Left forelimb (tissue), 1 donor: Measurements from ENCODE around the gene RSPH1.
A peak's percentile ranks its signal among the peaks of the same experiment; 100 is the strongest.

Experiments used
- DNase-seq: peaks from one replicate; pipeline ENCODE4 v3.0.0-alpha.2; 2018; ENCODE audit warnings: low spot score

The RSPH1 gene

DNA sequence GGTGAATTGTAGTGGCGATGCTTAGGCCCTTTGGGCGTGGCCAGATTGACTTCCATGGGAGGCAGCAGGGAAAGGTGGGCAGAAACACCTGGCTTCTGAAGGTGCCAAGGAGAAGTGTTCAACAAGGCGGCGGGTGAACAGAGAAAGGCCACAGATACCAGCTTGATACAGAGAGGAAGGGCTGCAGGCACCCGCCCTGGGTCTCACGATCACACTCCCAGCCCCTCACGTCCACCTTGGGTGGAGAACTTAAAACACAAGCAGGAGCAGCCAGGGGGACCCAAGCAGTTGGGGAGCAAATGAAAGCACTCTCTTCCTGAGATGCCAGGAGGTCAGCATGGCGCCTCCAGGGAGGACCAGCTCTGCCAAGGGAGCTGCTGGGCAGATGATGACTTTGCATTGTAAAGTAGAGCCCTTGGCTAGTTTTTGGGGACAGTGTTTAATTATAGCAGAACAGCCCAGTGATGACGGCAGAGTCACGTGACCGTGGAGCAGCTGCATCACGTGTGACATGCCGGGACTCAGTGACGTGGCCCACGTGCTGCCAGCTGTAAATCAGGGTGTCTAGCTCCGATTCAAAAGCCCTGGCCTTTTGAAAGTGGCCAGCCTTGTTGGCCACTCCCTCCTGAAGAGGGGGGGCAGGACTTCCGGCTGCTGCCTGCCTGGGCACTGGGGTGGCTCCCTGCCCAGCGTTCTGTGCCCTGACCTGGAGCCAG is 36.6 kb upstream of the RSPH1 start:
- DNase-seq = no peak

DNA sequence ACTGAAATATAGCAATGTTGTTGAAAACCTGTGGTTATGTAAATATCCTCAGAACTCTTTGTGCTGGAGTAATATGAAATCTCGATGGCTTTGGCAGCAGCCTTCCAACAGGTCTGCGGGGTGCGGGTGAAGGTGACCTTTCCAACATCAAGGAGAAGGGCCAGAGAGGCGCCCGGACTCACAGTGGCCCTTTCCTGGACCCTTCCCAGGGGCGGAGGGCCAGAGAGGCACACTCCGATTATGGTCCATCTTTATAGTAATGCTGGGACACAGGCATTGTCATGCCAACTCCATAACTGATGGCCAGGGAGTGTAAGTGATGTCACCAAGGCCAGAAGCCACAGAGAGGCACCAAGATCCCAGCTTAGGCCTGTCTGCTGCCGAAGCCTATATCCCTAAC is 35.7 kb upstream of the RSPH1 start:
- no peak for DNase-seq

DNA sequence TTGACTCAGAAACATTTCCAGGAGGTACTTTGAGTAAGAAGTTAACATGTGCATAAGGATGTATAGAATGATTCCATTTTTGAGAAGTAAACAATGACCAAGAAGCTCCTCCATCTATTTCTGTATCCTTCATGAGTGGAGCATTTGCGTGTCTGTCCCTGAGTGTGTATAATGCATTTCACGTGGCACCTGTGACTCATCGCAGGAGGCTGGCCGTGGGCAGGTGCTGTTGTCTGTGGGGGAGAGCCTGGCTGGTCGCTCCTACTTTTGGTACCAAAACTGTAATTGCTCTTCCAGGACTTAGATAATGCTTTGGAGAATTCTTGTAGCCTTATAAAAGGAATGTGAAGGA is 34.1 kb upstream of the RSPH1 start:
- DNase-seq = no peak

DNA sequence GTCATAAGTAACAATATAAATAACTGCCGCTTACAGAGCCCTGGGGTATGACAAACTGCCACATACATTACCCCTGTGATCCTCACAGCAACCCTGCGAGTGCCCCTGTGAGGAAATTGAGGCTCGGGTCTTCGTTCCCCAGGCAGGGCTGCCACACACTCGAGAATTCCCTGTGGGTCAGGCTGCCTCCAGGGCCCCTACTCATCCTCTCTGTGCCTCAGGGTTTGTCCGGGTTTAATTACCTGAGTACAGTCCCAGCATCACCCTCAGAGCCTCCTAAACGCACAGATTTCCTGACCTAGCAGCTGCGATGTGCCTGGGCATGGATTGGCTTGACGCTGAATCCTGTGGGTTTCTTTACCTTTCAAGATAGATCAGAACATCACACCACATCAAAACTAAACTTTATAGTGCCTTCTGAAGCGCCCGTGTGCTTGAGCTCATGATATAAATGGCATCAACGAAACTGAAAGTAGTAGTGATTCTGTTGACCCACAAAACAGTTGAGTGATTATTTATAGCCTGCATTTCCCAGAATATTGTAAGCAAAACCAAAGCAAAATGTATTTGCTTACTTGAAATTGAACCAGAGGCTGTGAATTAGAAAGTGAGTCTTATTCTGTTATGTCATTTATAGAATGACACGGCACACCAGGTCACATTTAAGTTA is 31.6 kb upstream of the RSPH1 start:
- DNase-seq = no peak

DNA sequence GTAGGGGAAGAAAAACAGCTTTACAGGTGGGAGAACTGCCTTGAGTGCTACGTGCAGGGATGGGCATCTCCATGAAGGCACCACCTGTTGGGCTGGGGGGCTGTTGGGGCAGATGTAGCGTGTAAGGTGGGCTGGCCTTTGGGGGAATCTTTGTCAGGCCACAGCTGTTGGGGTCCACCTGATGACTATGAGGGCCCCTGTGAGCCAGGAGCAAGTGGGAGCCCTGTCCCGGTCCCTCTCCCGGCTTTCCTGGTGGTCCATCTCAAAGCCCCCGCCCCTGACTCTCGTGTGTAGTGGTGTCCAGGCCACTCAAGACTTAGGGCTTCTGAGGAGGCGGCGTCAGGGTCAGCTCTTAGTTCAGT is 31.1 kb upstream of the RSPH1 start:
- DNase-seq = no peak

DNA sequence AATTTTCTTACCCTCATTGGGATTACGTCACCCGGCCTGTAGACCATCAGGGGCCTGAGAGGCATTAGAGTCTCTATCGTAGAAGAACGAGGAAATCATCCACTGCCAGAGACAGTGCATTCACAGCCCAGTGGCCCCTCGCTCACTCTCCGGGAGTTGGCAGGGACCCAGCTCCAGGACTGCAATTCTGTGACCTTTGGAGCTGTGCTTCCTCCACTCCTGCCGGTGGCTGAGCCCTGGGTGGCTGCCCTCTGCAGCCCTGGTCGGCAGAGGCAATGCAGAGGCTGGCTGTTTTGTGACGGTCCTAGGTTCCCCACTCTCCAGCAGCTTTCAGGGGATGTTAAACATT is 30.3 kb upstream of the RSPH1 start:
- DNase-seq = no peak

DNA sequence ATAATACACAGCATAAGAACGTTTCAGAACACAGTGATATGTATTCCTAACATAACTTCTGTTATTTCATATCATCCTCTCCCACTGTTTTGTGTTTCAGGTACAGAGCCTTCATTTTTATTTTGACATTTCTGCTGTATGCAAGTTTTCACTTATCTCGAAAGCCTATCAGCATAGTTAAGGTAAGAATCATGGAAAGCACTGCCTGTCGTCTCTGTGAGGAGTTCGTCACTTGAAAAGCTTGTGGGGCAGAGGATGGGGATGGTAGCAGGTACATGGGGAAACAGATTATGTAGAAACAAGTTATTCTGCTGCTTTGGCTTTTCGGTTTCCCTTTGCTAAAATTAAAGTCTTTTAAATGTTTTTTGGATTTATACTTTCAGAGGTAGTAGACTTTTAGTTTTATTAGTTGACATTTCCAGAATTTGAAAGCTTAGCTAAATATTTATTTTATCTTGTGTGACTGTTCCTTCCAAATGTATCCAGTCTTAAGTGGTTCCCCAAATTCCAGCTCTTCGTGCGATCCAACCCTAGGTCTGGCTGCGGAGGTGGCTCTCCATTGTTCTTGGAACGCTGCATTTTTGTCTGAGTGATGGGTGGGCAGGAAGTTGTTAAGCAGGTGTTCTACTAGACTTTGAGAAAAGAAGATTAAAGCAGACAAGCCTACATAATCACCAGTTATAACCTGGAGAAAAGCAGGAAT is 29.8 kb upstream of the RSPH1 start:
- DNase-seq = no peak

DNA sequence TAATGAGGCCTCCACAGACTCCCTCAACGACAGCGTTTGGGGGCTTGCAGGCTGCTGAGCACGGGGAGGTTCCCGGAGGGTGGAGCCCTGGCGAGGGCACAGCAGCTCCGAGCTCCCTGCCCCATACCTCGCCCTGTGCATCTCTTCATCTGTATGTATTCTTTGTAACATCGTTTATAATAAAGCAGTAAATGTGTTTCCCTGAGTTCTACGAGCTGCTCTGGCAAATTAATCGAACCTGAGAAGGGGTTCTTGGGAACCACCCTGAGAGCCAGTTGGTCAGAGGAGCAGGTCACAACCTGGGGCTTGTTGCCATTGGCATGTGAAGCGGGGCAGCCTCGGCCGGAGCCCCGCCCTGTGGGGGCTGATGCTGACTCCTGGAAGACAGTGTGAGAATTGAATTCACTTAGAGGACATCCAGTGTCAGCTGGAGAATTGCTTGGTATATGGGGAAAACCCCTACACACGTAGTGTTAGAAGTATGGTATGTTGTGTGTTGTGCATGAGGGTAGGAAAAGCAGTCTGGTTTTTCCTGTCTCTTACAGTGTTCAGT is 29.1 kb upstream of the RSPH1 start:
- DNase-seq = no peak

DNA sequence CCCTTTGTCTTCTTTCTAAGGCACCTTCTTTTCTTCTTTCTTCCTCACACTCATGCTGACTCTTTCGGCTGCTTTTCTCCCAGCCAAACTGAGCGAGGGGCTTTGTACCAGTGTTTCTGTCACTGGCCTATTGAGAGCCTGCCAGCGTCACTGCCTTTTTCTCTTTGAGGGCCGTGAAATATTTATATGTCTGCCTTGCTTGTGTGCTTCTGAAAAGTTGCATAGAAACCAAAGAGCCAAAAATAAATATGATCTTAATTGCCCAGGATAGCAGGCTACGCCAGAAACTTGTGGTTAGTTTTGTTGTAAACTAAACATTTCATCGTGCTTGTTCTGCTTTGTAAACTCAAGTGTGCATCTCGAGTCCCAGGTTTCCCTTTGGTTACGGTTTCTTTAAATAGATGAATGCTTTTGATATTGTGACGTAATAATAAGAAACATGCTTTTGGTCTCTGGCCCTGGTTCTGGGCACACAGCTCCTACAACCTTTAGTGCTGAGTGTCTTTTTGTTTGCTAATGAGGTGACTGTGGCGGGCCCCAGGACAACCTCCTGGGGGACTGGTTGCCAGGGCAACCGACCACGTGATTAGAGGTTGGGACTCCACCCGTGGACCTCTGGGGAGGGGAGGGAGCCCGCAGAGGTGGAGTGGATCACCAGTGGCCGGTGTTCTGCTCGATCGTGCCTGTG is 28.5 kb upstream of the RSPH1 start:
- DNase-seq = peak; percentile 83

DNA sequence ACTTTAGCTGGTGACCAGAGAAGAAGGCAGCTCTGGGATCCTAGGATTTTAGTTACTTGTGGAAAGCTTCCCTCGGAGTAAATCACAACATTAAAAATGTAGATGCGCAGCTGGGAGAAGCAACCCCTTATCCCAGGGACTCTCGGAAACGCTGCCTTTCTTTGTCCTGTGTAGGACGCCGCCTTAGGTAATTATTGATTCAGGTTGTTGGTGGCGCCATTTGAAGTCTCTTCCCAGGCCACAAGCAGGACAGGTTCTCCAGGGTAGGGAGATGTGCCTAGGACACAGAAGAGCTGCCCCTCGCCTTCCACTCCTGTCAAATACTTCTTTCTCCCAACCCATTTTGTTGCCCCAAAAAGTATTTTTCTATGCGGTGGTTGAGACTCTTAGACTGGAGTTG is 27.9 kb upstream of the RSPH1 start:
- no peak for DNase-seq

DNA sequence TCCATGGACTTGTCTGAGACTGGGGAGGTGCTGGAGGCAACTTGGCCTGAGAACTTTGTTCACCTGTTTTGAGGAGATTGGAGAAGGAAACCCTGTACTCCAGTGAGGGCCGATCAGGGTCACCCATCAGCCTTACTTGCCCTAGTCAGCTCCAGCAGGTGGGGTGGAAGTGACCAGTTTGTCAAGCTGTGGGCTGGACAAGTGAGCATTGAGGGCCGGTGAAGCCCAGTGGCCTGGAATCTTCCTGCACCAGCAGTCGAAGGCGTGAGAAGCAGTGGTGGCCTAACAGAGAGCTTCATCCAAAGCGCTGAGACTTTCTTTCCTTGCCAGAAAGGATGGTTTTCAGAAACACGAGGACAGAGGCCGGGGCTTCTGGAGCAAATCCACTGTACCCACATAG is 27.2 kb upstream of the RSPH1 start:
- no peak for DNase-seq

DNA sequence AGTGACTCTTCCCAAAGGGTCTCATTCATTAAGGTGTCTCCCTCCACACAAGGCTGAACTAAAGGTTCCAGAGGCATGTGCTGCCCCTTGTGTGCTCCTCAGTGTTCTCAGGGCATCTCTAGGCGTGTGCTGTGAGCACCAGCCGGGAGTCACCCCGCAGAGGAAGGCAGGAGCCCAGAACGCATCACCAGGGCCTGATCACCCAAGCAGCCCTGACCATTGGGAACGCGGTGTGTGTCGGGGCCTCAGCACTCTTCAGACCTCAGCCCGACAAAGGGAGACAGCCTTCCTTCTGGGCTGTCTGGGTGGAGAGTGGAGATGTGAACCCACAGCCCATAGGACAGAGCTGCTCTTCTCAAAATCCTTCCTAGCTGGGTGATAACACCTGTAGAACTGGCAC is 26.7 kb upstream of the RSPH1 start:
- no peak for DNase-seq

DNA sequence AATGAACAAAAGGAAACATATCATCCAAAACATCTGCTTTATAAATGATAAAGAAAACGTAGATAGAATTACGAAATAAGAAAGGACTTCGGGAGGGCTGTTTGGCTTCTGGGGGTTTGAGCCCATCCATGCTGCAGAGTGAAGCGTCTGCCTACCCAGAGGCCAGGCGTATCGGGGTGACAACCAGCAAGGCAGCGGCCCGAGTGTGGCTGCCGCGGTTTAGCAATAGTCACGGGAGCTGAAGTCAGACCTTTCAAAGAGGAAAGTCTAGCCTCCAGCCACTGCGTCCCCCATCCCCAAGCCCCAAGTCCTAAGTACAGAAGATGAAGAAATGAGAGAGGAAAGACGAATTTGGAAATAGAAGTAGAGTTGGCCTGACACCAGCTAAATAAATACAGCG is 26.2 kb upstream of the RSPH1 start:
- no peak for DNase-seq

DNA sequence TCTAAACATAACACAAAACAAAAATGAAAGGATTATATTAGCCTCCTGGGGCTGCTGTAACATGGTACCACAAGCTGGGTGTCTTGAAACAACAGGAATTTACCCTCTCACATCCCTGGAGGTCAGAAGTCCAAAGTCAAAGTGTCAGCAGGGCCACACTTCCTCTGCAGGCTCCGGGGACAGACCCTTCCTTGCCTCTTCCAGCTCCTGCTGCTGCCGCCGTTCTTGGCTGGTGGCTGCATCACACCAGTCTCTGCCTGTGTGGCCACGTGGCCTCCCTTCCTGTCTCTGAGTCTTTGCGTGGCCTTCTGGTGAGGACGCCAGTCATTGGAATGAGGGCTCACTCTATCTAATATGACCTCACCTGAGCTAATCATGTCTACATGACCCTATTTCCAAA is 25.8 kb upstream of the RSPH1 start:
- no peak for DNase-seq

DNA sequence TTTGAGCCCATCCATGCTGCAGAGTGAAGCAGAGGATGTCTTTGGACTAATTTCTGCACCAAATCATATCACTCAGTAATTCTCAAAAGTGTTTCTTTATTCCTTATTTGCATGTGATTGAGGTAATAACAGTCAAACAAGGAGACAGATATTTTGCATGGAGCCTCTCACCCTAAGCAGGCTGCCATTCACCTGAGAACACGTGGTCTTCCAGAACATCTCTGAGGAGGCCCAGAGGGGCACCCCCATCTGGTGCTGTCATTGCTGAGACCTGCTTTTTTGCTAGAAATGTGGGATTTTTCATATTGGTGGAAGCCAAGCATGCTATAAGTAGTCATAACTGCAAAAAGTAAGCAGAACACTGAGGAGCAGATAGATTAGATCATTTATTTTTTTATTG is 25.4 kb upstream of the RSPH1 start:
- DNase-seq = no peak

DNA sequence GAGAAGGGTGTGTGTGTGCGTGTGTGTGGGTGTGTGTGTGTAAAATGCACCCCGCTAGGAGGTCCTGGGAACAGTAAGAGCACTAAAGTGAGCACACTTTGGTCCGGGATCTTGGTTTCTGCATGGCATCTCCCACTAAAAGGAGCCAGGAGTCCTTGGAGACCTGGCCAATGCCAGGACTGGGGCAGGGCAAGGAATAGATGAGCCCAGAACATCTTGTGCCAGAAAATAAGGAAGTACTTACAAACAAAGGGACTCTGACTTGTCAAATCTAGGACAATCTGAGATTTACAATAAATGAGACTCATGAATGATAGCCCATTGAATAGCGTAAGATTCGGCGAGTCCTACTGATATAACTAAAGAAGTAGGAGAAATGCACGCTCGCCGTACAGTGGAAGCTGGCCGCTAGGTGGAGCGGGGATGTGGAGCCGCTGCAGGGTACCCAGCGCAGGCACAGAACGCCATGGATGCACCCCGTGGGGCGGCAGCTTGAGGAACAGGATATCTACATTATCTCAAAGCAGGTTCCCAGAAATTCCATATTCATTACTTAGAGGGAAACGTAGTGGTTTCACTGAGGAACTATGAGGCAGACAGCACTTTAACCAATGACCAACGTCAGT is 24.7 kb upstream of the RSPH1 start:
- DNase-seq = no peak

DNA sequence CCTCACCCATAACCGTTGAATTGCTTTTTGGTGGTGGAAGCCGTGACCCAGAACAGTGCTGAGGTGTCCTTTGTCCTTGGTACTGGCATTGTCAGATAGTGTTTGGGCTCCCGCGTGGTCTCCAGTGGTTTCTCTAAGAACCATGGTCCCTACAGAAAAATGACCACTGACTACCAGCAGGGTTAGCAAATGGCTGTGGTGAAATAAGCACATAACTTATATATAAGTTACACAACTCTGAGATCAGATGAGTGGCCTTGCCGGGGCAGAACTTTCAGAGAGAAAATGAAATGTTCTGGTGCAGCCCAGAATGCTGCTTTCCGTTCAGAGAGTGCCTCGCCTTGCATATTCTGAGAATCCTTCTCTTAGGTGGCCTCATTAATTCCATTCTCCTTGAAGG is 22.6 kb upstream of the RSPH1 start:
- DNase-seq = no peak

DNA sequence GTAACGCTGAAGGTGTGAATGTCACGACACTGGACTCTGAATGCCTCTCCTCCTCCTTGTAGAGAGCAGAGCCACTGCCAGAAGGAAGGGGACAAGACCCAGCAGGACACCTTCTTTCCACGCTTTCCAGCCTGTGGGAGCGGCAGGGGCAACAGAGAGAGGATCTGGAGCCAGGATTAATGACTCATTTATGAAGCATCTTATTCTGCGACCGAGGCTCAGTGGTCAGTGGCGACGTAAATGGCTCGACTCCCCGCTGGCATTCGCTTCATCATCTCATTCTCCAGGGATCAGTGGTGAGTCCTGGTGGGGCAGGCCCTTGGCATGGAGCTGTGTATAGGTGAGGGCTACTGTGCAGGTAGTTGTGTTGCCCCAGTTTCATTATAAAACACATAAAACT is 22.2 kb upstream of the RSPH1 start:
- DNase-seq = no peak

DNA sequence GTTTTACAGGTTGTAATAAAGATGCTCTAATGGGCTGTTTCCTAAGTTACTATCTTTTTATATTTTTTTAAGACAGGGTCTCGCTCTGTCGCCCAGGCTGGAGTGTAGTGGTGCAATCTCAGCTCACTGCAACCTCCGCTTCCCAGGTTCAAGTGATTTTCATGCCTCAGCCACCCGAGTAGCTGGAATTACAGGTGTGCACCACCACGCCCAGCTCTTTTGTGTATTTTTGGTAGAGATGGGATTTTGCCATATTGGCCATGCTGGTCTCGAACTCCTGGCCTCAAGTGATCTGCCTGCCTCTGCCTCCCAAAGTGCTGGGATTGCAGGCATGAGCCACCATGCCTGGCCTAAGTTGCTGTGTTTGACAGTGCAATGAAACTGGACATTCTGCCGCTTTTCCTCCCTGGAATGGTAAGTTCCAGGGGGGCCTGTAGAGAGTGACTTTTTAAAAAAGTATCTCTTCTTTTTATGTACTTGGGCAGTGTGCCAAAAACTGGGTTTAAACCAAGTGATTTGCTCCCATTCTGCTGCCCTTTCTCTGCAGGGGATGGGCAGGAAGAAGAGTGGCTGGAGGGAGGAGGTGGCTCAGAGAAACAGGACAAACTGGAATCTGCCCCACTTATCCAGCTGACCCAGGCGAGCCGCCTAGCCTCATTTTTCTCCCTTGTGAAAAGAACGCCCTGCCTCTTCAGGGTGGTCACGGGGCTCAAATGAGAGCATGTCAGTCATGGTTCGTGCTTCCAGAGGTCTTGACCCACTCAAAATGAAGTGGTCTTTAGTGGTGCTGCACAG is 19.9 kb upstream of the RSPH1 start:
- DNase-seq = no peak

DNA sequence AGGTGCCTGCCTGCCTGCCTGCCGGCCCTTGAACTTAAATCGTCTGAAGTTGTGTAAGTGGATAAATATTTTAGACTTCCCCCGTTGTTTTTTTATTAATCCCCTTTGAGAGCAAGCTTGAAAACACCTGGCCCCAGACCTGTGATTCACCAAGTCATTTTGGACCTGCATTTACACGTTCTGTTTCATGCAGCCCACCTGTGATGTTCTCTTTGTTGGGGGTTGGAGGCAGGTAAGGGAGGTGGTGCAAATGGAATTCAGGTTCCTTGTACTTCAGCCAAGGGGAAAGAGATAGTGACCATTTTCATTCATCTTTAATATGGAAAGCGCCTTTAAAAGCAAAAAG is 18.8 kb upstream of the RSPH1 start:
- DNase-seq = no peak

DNA sequence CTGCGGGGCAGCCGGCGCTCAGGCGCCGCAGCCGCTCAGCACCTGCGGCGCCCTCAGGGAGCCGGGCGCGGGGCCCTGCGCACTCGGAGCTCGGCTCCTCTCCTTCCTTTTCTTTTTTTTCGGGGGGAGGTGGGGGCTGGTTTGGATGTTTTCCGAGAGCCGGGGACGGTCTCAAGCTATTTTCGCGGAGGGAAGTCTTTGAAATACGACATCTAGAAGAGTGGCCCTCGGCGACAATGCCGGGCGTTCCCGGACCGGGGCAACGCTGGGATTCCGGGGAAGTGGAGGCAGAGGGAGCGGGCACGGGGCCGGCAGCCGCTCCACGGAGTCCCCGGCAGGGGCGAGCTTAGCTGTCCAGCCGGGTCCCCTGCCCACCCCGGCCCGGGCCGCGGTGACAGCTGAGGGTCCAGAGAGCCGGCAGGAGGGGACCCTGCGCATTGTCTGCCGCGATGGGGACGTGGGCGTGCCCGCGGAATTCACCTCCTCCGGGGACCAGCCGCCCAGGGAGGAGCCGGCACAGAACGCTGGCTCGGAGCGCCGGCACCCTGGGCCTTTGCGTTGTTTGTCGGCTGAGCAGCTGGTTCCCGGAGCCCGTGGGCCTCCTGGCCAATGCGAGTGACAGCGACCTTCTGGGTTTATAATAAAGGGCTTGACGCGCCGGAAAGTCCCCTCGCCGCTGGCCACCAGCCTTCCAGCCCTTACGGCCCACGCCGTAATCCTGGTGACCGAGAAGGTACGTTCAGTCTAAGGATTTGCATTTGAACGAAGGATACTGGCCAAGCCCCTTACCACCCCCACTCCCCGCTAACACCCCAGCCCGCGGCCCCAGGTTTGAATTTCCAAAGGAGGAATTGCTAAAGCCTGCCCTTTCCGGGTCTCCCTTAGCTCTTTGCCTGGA is 18.2 kb upstream of the RSPH1 start:
- DNase-seq = peak; percentile 72
